Ramos (cell line): ENCODE measurements around the gene C6orf132.
"Not testable (repeated sequence)": the region's sequence is repeated elsewhere in the genome, so short reads cannot be mapped to it uniquely, and the experiment has no call there.

ENCODE experiments used
- in situ Hi-C: fragments of 300-500 bp; cut with MboI; formaldehyde crosslinking; loops from one replicate; pipeline ENCODE4 v1.14.3; 2022; ENCODE audit warnings: low sequenced_read_pairs; ENCODE audit not compliant: unreplicated experiment

C6orf132 gene

DNA sequence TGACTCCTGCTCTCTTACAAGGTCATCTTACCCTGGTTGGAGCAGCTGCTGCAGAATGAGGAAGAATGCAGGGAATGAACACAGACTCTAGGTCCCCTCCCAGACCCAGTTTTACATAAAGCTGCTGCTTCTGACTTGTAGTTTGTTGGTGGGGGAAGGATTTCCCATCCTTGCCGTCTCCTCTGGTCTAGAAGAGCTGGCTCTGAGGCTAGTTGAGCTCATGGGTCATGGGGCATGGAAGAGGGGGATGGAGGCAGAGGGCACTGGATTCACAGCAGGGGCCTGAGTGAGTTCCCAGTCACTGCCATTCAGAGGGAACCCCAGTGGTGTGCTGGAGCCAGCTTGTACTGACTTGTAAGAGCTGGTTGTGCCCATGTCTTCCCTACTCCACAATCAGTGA is 21.6 kb upstream of the C6orf132 start:
- in situ Hi-C loops, result no loop called here

DNA sequence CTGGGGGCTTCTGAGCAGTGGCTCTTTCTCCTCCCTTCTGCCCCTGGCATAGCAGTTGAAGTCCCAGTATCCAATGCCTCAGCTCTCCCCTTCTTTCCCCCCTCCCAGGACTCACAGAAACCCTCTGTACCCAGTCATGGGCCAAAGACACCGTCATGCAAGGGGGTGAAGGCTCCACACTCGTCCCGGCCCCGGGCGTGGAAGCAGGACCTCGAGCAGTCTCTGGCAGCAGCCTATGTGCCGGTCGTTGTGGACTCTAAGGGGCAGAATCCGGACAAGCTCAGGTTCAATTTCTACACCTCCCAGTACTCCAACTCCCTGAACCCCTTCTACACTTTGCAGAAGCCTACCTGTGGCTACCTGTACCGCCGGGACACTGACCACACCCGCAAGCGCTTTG is 20.4 kb upstream of the C6orf132 start:
- in situ Hi-C loops, result no loop called here

DNA sequence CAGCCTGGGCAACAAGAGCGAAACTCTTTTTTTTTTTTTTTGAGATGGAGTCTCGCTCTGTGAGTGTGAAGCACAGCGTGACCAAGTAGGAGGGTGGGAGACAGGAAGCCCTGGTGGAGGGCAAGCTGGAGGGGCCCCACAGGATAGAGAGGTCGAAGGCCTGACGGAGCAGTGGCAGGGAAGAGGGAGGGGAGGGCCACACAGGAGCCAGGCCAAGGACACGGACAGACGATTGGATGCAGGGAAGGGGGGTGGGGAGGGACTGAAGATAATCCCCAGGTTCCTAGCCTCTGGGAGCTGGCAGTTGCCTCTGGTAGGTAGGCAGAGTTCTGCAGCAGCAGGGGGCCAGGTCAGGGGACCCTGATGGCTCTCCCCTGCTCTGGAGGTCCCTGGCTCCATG is 20.0 kb upstream of the C6orf132 start:
- in situ Hi-C loops, result no loop called here

DNA sequence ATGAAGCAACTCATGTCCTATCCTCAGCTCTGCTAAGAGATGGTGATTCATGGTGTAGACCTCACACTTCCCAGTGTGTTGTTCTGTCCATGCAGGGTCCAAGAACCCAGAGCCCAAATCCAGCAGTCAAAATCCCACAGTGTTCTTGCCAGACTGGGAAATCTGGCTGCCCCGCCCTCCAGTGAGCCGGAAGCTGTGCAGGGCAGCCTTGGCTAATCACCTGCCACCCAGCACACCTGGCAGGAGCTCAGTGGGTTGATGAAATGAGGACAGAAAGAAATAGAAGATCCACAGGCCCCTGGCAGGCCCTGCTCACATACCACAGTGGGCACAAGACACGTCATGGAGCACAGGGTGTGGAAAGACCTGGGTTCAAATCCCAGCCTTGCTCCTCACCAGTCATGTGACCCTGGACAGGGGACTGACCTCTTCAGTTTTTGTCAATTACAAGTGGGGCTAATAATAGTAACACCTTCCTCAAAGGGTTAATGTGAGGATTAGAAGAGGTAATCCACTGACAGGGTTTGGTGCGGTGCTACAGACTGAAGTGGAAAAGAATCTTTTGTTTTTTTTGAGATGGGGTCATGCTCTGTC is 17.1 kb upstream of the C6orf132 start:
- in situ Hi-C loops, result no loop called here

DNA sequence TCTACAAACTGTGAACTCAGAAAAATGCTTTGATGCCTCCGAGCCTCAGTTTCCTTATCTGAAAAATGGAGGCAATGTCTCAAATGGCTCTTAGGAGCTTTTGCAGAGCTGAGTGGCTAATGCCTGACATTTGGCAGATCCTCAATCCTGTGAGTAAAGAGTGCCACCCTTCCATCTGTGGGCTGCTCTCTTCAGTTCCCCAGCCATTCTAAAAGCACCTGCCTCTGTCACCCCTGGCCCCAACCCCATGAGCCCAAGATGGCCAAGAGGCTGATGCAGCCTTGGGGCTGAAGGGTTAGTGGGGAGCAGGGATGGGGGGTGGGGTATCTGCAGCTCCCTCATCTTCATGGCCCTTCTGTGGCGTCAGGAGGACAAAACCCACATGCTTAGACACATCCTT is 16.2 kb upstream of the C6orf132 start:
- in situ Hi-C loops, result no loop called here

DNA sequence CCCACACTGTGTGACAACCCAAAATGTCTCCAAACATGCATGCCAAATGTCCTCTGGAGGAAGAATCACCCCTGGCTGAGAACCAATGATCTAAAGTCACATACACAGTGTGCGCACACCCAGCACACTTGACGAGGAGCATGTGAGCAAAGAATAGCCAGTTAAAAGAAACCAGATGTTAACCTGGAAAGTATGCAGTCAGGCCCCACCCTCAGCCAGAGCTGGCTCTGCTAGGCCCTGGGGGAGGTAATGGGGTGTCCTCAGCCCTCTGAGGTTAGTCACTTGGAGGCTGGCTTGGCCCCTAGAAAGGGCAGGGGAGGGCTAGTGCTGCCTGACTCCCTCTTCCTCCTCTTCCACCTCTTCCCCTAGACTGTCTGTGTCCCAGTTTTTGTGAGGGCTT is 15.6 kb upstream of the C6orf132 start:
- in situ Hi-C loops, result no loop called here

DNA sequence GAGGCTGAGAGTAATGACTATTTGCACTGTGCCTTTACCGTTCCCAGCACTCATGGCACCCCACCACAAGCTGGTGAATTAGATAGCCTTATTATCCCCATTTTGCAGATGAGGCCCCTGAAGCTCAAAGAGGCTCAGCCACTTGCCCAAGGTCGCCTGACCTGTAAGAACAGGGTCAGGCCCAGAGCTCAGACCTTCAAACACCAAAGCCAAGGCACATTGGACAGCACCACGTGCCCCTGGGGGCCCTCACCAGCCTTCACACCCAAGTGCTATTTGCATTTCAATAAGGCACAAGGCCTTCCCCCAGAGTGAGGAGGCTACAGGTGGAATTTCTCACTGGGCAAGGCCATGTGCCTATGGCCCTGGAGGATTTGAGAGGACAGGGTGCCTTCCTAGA is 14.2 kb upstream of the C6orf132 start:
- in situ Hi-C loops, result no loop called here

DNA sequence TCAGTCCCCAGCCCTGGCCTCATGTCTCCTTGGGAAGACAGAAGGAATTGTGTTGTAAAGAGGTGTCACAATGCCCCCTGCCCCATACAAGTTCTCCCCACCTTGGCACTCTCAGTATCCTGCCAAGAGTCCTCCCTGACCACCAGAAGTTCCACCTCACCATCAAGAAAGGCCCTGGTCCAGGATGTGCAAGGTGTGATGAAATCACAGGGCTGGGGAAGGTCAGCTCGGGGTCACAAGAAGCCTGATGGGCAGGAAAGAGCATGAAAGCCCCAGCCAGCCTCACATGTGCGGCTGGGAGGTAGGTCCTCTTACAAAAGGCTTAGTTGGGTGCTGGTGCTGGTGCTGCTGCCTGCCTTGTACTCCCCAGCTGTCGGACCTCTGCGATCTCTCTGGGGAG is 12.9 kb upstream of the C6orf132 start:
- in situ Hi-C loops, result no loop called here

DNA sequence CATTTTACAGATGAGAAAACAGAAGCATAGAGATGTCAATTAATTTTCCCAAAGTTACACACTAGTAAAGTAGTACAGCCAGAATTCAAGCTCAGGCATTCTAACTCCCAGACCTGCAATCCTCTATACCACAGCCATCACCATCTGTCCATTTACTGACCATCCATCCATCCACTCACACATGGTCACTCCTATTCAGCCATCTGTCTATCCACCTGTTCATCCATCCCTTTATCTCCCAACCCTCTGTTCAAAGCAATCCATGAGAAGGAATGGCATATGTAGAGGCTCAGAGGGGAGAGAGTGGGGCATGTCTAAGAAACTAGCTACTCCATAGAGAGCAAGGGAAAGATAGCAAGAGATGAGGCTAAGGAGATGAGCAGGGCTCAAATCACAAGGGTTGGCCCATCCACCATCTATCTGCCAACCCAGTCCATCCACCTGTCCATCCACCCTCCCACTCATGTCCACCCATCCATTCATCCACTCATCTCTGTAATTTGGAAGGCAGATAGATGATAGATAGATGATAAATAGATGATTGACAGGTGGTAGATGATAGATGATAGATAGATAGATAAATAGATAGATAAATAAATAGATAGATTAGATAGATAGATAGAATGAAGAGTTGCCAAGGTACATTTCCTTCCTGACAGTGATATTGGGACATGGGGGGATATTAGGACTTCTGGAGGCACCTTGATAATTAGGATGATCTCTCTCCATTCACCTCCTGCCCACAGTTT is 12.2 kb upstream of the C6orf132 start:
- in situ Hi-C loops, result no loop called here

DNA sequence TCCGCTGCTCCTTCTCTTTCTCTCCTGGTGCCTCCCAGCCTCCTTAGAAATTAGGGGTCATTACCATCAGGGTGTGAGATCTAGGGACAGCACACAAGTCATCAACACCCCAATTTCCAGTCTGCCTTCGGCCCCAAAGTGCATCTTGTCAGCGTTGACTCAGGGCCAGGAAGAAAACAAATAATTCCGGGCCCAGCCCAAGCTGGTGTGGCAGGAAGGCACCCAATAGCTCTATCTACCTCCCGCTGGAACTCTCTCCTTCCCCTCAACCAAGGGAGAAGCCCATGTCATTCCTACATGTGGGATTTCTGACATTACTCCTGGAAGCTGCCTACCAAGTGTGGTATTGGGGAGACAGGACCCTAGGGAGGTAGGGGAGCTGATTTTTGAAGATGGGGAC is 11.5 kb upstream of the C6orf132 start:
- in situ Hi-C loops, result no loop called here

DNA sequence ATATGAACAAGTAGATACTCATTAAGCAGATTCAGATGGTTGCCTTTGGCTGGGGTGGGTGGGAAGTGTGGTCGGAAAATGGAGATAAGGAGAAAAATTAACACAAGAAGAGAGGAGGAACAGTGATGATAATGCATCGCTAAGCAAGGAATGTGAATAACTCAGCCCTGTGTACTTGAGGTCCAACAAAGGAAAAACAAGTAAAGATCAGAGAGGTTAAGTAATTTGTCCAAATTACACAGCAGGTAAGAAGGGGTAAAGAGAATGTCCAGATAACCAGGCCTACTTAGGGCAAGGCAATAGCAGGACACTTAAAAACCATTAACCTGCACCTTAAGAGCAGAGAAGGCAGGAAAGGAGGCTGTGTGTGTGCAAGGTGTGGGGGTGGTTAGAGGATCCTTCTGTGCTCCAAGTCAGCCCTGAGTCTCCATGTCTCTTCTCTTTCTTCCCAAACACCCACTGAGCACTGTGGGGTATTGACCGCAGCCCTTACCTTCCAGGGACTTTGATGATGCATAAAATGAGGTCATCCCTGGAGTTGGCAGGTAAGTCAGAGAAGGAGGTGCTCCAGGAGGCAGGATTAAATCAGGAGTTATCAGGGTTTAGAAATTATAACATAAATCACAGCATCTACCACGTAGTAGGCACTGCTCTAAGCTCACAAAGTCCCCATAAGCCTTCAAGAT is 10.3 kb upstream of the C6orf132 start:
- in situ Hi-C loops, result not testable (repeated sequence)

DNA sequence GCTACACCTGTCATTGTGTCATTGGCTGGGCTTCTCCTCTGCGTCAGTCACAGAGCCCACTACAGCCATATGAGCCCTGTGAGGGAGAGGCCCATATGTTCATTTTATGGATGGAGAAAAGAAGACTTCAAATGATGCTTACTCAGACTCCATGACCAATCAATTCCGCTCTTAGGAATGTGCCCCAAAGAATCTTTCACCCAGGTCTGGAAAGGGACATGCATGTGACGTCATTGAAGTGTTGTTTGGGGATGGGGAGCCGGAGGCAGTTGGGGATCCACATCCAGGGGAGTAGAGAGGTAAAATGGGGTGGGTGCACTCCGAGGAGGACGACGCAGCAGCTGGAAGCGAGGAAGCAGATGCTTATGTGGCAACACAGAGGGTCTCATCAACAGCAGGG is 9.6 kb upstream of the C6orf132 start:
- in situ Hi-C loops, result no loop called here

DNA sequence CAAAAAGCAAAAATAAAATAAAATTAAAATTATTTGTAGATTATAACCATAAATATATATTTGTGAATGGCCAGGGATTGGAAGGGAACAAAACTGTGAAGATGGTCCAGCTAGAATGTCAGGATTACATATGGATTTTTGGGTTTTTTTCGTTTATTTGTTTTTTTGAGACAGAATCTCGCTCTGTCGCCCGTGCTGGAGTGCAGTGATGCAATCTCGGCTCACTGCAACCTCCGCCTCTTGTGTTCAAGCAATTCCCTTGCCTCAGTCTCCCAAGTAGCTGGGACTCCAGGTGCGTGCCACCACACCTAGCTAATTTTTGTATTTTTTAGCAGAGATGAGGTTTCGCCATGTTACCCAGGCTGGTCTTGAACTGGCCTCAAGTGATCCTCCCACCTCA is 7.8 kb upstream of the C6orf132 start:
- in situ Hi-C loops, result no loop called here

DNA sequence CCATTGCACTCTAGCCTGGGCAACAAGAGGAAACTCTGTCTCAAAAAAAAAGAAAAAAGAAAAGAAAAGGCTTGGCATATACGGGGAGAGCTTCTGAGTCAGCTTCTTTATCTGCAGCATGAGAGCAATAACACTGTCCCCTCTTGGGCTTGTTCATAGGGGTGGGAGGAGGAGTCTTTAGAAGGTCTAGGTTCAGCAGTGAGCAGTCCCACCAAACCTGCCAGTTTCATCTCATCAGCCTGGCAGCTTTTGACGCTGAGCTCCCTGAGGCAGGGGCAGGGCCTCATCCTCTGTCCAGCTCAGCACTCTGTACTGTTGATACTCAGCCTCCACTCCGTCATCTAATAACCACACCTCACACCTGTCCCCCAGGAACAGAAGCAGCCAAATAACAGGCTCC is 5.6 kb upstream of the C6orf132 start:
- in situ Hi-C loops, result no loop called here

DNA sequence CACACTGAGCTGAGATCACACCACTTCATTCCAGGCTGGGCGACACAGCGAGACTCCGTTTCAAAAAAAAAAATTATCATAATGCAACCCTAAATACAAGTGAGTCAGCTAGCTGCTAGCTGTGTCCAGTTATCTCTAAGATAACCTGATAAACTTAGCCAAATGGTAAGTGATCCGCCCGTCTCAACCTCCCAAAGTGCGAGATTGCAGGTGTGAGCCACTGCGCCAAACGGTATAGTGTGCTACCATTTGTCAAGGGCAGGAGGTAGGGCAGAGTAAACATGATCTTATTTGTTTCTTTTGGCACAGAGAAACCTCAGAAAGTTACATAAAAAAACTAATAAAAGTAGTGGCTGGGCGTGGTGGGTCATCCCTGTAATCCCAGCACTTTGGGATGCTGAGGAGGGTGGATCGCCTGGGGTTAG is 4.7 kb upstream of the C6orf132 start:
- in situ Hi-C loops, result no loop called here

DNA sequence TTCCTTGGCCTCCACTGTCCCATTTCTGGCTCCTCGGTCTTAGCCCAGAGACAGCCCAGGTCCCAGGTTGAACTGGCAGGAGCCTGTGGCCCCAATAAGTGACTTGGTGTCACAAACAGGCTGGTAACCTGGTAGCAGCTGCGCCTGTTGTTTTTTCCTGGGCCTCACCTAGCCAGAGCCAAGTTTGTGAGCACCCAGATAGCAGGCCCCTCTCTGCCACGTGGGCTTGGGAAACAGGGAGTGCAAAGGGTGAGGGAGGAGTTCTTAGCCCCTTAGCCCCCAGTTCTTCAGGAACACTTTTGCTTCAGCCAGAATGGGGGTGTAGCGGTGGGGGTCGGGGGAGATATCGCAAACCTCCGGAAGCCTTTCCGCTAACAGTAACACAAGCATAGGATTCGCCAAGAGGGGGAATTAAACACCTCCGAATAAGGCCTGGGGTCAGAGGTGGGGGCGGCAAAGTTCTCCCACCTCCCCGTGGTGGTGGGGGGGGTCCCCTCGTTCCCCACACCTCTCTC is 760 bp downstream of the C6orf132 start:
- in situ Hi-C loops, result no loop called here

DNA sequence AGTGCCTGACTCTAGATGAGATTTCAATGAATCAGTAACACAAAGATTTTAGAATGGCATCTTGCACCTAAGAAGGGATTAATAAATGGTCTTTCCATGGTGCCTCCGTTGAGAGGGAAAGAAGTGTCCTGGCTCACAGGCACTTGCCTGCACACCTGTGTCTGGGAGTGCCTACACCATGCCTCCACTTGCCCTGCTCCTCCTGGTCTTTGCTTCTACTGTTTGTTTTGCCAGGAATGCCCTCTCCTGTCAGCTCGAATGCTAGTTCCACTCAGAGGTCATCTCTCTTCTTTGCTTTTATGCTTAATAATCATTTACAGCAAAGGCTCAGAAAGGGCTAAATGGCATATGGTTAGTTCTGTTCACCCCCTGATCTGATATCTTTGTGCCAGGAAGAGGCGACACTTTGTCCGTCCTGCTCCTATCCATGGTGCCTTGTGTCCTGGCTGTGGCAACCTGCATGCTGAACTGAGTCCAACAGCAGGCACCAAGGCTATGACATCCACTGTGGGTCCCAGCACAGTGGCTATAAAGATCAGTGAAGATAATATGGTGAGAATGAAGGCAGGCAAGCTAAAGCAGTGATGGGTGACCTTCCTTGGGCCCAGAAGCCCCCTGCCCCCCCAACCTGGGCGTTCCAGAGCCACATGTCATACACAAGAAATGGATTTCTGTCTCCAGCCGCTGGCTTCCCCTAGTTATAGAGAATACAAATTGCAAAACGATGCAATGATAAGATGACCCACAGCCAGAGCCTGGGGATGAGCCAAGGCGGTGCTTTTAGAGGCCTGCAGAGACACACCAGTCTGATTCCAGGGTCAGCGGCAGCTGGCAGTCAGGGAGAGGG is 1.4 kb downstream of the C6orf132 start:
- in situ Hi-C loops, result no loop called here

DNA sequence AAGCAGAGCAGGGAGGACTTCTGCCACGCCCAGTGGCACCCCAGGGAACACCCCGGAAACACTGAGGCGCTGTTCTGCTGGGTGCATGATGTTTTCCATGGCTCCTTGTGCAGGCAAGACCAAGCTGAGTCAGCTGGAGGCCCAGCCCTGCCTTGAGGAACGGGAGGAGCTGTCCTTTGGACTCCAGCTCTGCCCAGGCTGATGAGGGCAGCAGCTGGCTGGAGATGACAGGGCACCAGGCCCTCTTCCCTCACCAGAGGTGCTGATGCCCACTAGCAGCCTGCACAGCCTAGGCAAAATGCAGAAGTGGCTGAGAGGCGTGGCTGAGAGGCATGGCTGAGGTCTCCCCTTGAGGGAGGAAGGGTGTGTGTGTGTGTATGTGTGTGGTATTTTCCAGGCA is 2.4 kb downstream of the C6orf132 start:
- in situ Hi-C loops, result no loop called here

DNA sequence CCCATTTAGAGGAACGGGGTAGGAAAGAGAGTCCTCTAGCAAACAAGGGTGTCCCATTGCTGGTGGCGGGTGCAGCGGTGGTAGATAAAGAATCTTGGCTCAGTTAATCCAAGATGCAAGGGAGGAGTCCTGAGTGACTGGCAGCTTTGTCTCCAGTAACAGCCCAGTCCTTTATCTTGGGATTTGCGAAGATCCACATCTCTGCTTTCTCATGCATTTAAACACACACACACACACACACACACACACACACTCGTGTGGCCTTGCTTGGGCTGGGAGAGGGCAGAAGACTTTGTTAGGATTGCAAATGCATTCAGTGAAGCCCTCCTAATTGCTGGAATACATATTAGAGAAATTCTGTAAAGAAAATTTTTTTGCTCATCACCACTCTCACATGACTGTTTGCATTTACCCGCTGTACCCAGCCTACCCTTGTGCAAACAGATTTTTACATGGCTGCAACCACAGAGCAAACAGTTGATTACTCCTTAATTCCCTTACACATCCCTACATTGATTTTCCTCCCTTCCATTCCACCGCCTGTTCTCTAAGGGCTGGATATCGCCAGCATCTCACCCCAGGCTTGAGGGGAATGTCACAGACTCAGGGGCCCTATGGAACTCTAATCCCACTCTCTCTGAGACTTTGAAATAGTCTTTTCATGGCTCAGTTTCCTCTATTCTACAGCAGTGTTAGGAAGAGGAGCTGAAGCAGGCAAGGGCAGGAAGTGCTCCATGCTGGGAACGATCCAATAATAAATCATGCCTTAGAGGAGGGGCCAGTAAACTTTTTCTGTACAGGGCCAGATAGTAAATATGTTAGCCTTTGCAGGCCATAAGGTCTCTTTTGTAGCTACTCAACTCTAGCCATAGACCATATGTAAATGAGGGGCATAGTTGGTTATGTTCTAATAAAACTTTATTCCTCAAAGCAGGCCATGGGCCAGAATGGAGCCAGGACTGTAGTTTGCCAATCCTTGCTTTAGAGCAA is 3.5 kb downstream of the C6orf132 start:
- in situ Hi-C loops, result no loop called here
